Osteoblast (primary cell): ENCODE measurements around the gene ZBTB7C. TPM values are rescaled to one million over a fixed set of nuclear protein-coding genes. Genes with fewer than 3 reads are reported as not detected.

Source experiments
- DNase-seq: peaks from one replicate; pipeline ENCODE4 v3.0.0; 2011; ENCODE audit warnings: low spot score, mixed read lengths; ENCODE audit not compliant: insufficient read length; ENCODE audit errors: missing footprints
- H2AFZ ChIP-seq: 2 replicates; pipeline ENCODE4 v1.6.0; 2011; ENCODE audit warnings: mild to moderate bottlenecking, low read length
- H3K27ac ChIP-seq: 2 replicates; pipeline ENCODE4 v1.5.1; 2011; ENCODE audit warnings: mild to moderate bottlenecking, low read depth, low read length, moderate library complexity
- H3K27me3 ChIP-seq: 2 replicates; pipeline ENCODE4 v1.6.0; 2012; ENCODE audit warnings: mild to moderate bottlenecking, control low read depth, inconsistent platforms, low read length, moderate library complexity; ENCODE audit not compliant: insufficient read depth
- H3K36me3 ChIP-seq: 2 replicates; pipeline ENCODE4 v1.5.1; 2011; ENCODE audit warnings: mild to moderate bottlenecking, low read length, control low read depth, moderate library complexity; ENCODE audit not compliant: insufficient read depth
- H3K4me1 ChIP-seq: 2 replicates; pipeline ENCODE4 v1.5.1; 2011; ENCODE audit warnings: mild to moderate bottlenecking, low read length, control low read depth, moderate library complexity; ENCODE audit not compliant: insufficient read depth
- H3K4me2 ChIP-seq: 2 replicates; pipeline ENCODE4 v1.6.0; 2011; ENCODE audit warnings: mild to moderate bottlenecking, low read length; ENCODE audit not compliant: insufficient read depth
- H3K4me3 ChIP-seq: fragments of 200-600 bp; sonication (generic); 3 replicates; pipeline ENCODE4 v1.5.1; 2012; ENCODE audit warnings: mild to moderate bottlenecking, low read length, inconsistent platforms; ENCODE audit not compliant: insufficient read depth
- H3K79me2 ChIP-seq: 2 replicates; pipeline ENCODE4 v1.6.0; 2012; ENCODE audit warnings: mild to moderate bottlenecking, low read length, control low read depth, inconsistent platforms; ENCODE audit not compliant: insufficient read depth
- H3K9me3 ChIP-seq: 2 replicates; pipeline ENCODE4 v1.5.1; 2011; ENCODE audit warnings: low read depth, low read length, control low read depth
- H4K20me1 ChIP-seq: 2 replicates; pipeline ENCODE4 v1.6.0; 2012; ENCODE audit warnings: mild to moderate bottlenecking, low read length, control low read depth; ENCODE audit not compliant: insufficient read depth
- CTCF ChIP-seq: IDR thresholded peaks from 2 replicates; pipeline ENCODE4 v1.5.1; 2011; ENCODE audit warnings: mild to moderate bottlenecking, low read depth, low read length, moderate library complexity; ENCODE audit errors: extremely low read depth
- total RNA-seq: library from RNA; depleted of rRNA; stranded (reverse); fragments of >200 nt; gene quantifications from 2 replicates; pipeline ENCODE4 v1.2.3, GENCODE V29; 2012

ZBTB7C gene
- total RNA-seq, 1 donor, result 0.36 TPM

GRCh38 chr18:48294899-48295585 lies 114.1 kb downstream of the ZBTB7C start:
- Histone ChIP-seq H3K4me2 (no peak overlapping the region), H3K36me3 (no peaks in the 10 kb centered on the region), H3K4me3 (no peak overlapping the region), H3K4me1 (no peaks in the 10 kb centered on the region), H2AFZ (no peak overlapping the region), H3K9me3 (no peaks in the 10 kb centered on the region), H3K79me2 (no peaks in the 10 kb centered on the region), H4K20me1 (no peaks in the 10 kb centered on the region), H3K27ac (no peak overlapping the region), H3K27me3 (no peaks in the 10 kb centered on the region)
- no peak for DNase-seq
- no peak for TF ChIP-seq CTCF

- H3K4me1 ChIP-seq, result no peaks in the 10 kb centered on the region
- no peak for TF ChIP-seq CTCF
- no peaks in the 10 kb centered on the region for H3K79me2 ChIP-seq
- H4K20me1 ChIP-seq, result no peaks in the 10 kb centered on the region
- no peak overlapping the region for H3K27ac ChIP-seq
- DNase-seq, result no peak
- H3K9me3 ChIP-seq, result no peaks in the 10 kb centered on the region
- H2AFZ ChIP-seq, result no peak overlapping the region
- H3K27me3 ChIP-seq, result no peaks in the 10 kb centered on the region
- no peak overlapping the region for H3K4me2 ChIP-seq
- no peaks in the 10 kb centered on the region for H3K36me3 ChIP-seq
- H3K4me3 ChIP-seq, result no peak overlapping the region
Observed at GRCh38 chr18:48293954-48294898, 115.0 kb downstream of the ZBTB7C start.

GRCh38 chr18:48292782-48293424 lies 116.3 kb downstream of the ZBTB7C start:
- no peak overlapping the region for H3K4me3 ChIP-seq
- no peaks in the 10 kb centered on the region for H3K36me3 ChIP-seq
- no peak for TF ChIP-seq CTCF
- H3K27ac ChIP-seq, result no peak overlapping the region
- H3K79me2 ChIP-seq, result no peaks in the 10 kb centered on the region
- H3K27me3 ChIP-seq, result no peaks in the 10 kb centered on the region
- H3K4me1 ChIP-seq, result no peaks in the 10 kb centered on the region
- H2AFZ ChIP-seq, result no peak overlapping the region
- no peaks in the 10 kb centered on the region for H4K20me1 ChIP-seq
- no peak for DNase-seq
- H3K9me3 ChIP-seq, result no peaks in the 10 kb centered on the region
- H3K4me2 ChIP-seq, result no peak overlapping the region
